ENCODE measurements around the gene SERGEF.

DNA sequence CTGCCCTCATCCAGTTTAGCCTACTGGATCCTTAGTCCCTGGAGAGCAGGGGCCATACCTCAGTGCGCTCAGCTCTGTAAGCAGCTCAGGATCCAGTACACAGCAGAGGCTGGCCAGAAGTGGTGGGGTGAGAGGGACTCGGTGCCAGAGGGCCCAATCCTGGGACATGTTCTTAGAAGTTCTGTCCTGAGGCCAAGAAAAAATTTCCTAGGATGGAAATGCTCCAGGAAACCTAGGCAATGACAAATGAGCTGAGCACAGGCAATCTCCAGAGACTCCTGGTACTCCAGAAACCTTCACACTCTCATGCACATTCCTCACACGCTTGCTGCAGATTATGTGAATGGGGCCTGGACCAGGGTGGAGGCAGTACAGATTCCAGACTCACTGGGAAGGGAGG, 89.6 kb downstream of the SERGEF start:
- TF ChIP-seq, protein P1, sequence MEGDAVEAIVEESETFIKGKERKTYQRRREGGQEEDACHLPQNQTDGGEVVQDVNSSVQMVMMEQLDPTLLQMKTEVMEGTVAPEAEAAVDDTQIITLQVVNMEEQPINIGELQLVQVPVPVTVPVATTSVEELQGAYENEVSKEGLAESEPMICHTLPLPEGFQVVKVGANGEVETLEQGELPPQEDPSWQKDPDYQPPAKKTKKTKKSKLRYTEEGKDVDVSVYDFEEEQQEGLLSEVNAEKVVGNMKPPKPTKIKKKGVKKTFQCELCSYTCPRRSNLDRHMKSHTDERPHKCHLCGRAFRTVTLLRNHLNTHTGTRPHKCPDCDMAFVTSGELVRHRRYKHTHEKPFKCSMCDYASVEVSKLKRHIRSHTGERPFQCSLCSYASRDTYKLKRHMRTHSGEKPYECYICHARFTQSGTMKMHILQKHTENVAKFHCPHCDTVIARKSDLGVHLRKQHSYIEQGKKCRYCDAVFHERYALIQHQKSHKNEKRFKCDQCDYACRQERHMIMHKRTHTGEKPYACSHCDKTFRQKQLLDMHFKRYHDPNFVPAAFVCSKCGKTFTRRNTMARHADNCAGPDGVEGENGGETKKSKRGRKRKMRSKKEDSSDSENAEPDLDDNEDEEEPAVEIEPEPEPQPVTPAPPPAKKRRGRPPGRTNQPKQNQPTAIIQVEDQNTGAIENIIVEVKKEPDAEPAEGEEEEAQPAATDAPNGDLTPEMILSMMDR (conservative IDR thresholded peaks at IDR 0.05; ENCODE audit: low read depth, low read length), result no peak
- TF ChIP-seq SMC3 (IDR thresholded peaks at IDR 0.05; ENCODE audit: low read depth, low read length), result no peak
- no peak for TF ChIP-seq POLR2A (IDR thresholded peaks at IDR 0.05; ENCODE audit: low read depth, low read length)
- TF ChIP-seq FOS (IDR thresholded peaks at IDR 0.05; ENCODE audit: low read depth, low read length), result no peak
- no peak for TF ChIP-seq NFE2L2 (IDR thresholded peaks at IDR 0.05; ENCODE audit: low read depth, low read length)
- TF ChIP-seq MXI1 (IDR thresholded peaks at IDR 0.05; ENCODE audit: borderline replicate concordance, low read depth, low read length), result no peak
- TF ChIP-seq CEBPB (IDR thresholded peaks at IDR 0.05; ENCODE audit: low read depth, low read length), result no peak
- no peak for TF ChIP-seq RAD21 (IDR thresholded peaks at IDR 0.05; ENCODE audit: low read length)
- TF ChIP-seq, protein P2, sequence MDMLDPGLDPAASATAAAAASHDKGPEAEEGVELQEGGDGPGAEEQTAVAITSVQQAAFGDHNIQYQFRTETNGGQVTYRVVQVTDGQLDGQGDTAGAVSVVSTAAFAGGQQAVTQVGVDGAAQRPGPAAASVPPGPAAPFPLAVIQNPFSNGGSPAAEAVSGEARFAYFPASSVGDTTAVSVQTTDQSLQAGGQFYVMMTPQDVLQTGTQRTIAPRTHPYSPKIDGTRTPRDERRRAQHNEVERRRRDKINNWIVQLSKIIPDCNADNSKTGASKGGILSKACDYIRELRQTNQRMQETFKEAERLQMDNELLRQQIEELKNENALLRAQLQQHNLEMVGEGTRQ (IDR thresholded peaks at IDR 0.05; ENCODE audit: low read depth, low read length), result no peak
- TF ChIP-seq, protein P3, sequence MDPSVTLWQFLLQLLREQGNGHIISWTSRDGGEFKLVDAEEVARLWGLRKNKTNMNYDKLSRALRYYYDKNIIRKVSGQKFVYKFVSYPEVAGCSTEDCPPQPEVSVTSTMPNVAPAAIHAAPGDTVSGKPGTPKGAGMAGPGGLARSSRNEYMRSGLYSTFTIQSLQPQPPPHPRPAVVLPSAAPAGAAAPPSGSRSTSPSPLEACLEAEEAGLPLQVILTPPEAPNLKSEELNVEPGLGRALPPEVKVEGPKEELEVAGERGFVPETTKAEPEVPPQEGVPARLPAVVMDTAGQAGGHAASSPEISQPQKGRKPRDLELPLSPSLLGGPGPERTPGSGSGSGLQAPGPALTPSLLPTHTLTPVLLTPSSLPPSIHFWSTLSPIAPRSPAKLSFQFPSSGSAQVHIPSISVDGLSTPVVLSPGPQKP (IDR thresholded peaks at IDR 0.05; ENCODE audit: borderline replicate concordance, low read depth, low read length), result no peak
- no peak for TF ChIP-seq RFX5 (IDR thresholded peaks at IDR 0.05; ENCODE audit: low read depth, low read length)
- TF ChIP-seq RCOR1 (IDR thresholded peaks at IDR 0.05; ENCODE audit: insufficient replicate concordance, low read length), result no peak
- no peak for TF ChIP-seq CHD1 (IDR thresholded peaks at IDR 0.05; ENCODE audit: low read depth, low read length)

Measured in IMR-90 (cell line).